A673 (cell line): Measurements from ENCODE around the gene MGMT. TPM values are rescaled to one million over a fixed set of nuclear protein-coding genes. Genes with fewer than 3 reads are reported as not detected.

Source experiments
- BruUV-seq: library from RNA; stranded (reverse); fragments of 400-500 nt; replicated peaks from 2 replicates; lab custom pipeline; 2021; lab: Mats Ljungman, UMichigan
- CTCF ChIA-PET: fragments of 300-600 bp; sonication (Branson Sonifier 250); formaldehyde crosslinking; loops from one replicate; lab custom pipeline; 2022; ENCODE audit warnings: antibody characterized with exemption; lab: Charles Lee
- POLR2A ChIA-PET: fragments of 300-600 bp; sonication (Branson Sonifier 250); formaldehyde crosslinking; loops from one replicate; lab custom pipeline; 2022; ENCODE audit warnings: antibody characterized with exemption; ENCODE audit not compliant: low non-redundant PET; lab: Charles Lee
- DNase-seq: peaks from one replicate; pipeline ENCODE4 v3.0.0-alpha.2; 2015; ENCODE audit warnings: low spot score
- H3K27ac ChIP-seq: fragments of 200-600 bp; sonication (generic); 2 replicates; pipeline ENCODE4 v1.5.1; 2016; ENCODE audit warnings: mixed run types, low read depth, mild to moderate bottlenecking, mixed read lengths, antibody characterized with exemption, low read length; ENCODE audit not compliant: poor library complexity, severe bottlenecking
- H3K27me3 ChIP-seq: fragments of 200-600 bp; sonication (generic); replicated peaks from 2 replicates; pipeline ENCODE4 v1.6.1; 2017; ENCODE audit warnings: mixed run types, low read depth, mild to moderate bottlenecking, mixed read lengths, antibody characterized with exemption, low read length; ENCODE audit not compliant: insufficient read depth, poor library complexity
- H3K36me3 ChIP-seq: fragments of 200-600 bp; sonication (generic); 2 replicates; pipeline ENCODE4 v1.6.1; 2016; ENCODE audit warnings: mixed run types, mild to moderate bottlenecking, mixed read lengths, antibody characterized with exemption, low read length; ENCODE audit not compliant: insufficient read depth, poor library complexity, severe bottlenecking
- H3K4me1 ChIP-seq: fragments of 200-600 bp; sonication (generic); 2 replicates; pipeline ENCODE4 v1.6.1; 2017; ENCODE audit warnings: mixed run types, mild to moderate bottlenecking, mixed read lengths, antibody characterized with exemption, low read length; ENCODE audit not compliant: insufficient read depth, poor library complexity, severe bottlenecking
- H3K4me3 ChIP-seq: fragments of 200-600 bp; sonication (generic); 2 replicates; pipeline ENCODE4 v1.5.1; 2016; ENCODE audit warnings: low read depth, mixed run types, mild to moderate bottlenecking, mixed read lengths, low read length; ENCODE audit not compliant: poor library complexity, severe bottlenecking
- H3K9me3 ChIP-seq: fragments of 200-600 bp; sonication (generic); 2 replicates; pipeline ENCODE4 v1.6.1; 2016; ENCODE audit warnings: mixed run types, low read depth, mild to moderate bottlenecking, mixed read lengths, antibody characterized with exemption, low read length; ENCODE audit not compliant: poor library complexity, severe bottlenecking
- CTCF ChIP-seq: fragments of 300-800, 200-600 bp; sonication (generic); conservative IDR thresholded peaks from 2 replicates; pipeline ENCODE4 v1.5.1; 2017; ENCODE audit warnings: low read depth, mild to moderate bottlenecking, antibody characterized with exemption, low read length, moderate library complexity, mixed read lengths
- EZH2 ChIP-seq: fragments of 200-600 bp; sonication (generic); IDR thresholded peaks from 2 replicates; pipeline ENCODE4 v1.6.1; 2017; ENCODE audit warnings: borderline replicate concordance, low read depth, mild to moderate bottlenecking, mixed read lengths, antibody characterized with exemption, low read length; ENCODE audit not compliant: poor library complexity, severe bottlenecking
- intact Hi-C: fragments of 100-400 bp; cut with micrococcal nuclease; formaldehyde crosslinking; loops from one replicate; pipeline ENCODE4 v1.10.0; 2022; ENCODE audit not compliant: unreplicated experiment
- total RNA-seq: library from RNA; stranded (reverse); gene quantifications from 2 replicates; pipeline ENCODE4 v1.2.3, GENCODE V29; 2021

MGMT gene
- total RNA-seq, 1 experiment from 2014 or later = 19.5 TPM

GRCh38 chr10:129703287-129704137 is 236.5 kb downstream of the MGMT start:
- Histone ChIP-seq H3K36me3 (no peaks in the 10 kb centered on the region), H3K4me3 (no peak overlapping the region), H3K27me3 (no peaks in the 10 kb centered on the region), H3K9me3 (no peaks in the 10 kb centered on the region), H3K27ac (no peak overlapping the region), H3K4me1 (peaks cover 16% of the 10 kb centered on the region)
- no TSS peak for BruUV-seq
- ChIA-PET CTCF (no interaction called here), POLR2A (no interaction called here)
- intact Hi-C loops = no loop called here
- TF ChIP-seq CTCF = no peak
- no peak for TF ChIP-seq EZH2
- DNase-seq = no peak

DNA sequence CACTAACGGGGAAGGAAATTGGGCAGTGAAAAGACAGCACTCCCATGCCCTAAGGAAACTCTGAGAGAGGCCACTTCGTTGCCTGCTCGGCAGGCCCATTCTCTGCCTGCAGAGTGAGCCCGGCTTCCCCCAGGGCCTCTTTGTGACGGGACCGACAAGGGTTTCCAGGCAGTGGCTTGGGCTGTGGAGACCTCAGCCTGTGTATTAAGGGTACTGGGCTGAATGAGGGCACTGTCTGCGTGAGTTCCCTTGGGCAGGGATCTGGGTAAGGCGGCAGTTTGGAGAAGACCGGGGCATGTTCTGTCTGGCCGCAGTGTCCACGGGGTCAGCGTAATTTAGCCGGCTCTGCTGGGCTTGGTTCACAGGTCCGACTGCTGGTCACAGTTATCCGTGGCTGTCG is 237.2 kb downstream of the MGMT start:
- no peaks in the 10 kb centered on the region for H3K27me3 ChIP-seq
- TF ChIP-seq EZH2 (no peak), CTCF (no peak)
- ChIA-PET CTCF (no interaction called here), POLR2A (no interaction called here)
- H3K4me3 ChIP-seq = no peak overlapping the region
- H3K9me3 ChIP-seq = no peaks in the 10 kb centered on the region
- intact Hi-C loops = no loop called here
- no peak overlapping the region for H3K27ac ChIP-seq
- BruUV-seq = no TSS peak
- H3K4me1 ChIP-seq = peaks cover 16% of the 10 kb centered on the region
- no peaks in the 10 kb centered on the region for H3K36me3 ChIP-seq
- DNase-seq = no peak

DNA sequence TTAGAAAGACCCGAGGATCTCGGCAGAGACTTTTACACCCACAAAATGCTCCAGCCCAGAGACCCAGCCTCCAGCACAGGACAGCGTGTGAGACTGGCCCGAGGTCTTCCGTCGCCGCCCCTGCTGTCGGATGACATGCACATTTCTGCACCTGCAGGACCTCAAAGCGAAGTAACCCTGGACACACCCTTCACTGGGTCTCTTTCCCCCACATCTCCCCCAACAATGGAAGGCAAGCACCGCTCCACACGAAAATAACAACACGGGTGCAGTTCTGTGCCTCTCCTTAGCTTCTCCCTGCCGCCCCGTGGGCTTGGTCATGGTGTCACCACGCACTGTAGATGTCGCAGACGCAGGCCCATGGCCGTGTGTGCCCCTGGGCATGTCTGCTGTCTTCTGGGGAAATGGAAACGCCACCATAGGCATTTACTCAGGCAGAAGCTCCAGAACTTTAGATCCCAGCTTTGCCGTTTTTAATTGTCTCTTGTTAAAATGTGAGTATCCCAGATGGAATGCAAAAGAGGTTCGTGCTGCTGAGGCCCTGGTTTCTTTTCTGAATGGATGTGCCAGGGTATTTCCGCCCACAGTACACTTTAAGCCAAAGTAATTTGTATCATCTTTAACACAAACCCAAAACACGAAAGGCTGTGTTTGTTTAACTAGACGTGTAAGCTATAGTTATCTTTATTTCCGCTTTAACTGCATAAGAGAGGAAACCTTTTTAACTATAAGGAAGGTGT is 237.9 kb downstream of the MGMT start:
- Histone ChIP-seq H3K27ac (no peak overlapping the region), H3K4me1 (peaks cover 16% of the 10 kb centered on the region), H3K9me3 (no peaks in the 10 kb centered on the region), H3K36me3 (no peaks in the 10 kb centered on the region), H3K4me3 (no peak overlapping the region), H3K27me3 (no peaks in the 10 kb centered on the region)
- intact Hi-C loops = no loop called here
- POLR2A ChIA-PET = no interaction called here
- TF ChIP-seq EZH2 (no peak), CTCF (no peak)
- BruUV-seq = no TSS peak
- CTCF ChIA-PET = no interaction called here
- no peak for DNase-seq
